Trophoblast cell (in vitro differentiated cells and primary cell): ENCODE results near the gene HS3ST3A1.

Source experiments
- DNase-seq, 2 donors: peaks; one replicate each; pipeline ENCODE4 v3.0.0-alpha.2; 2016
- H2AFZ ChIP-seq: 2 replicates; pipeline ENCODE4 v1.6.1; 2013; ENCODE audit warnings: low read length, moderate library complexity, mild to moderate bottlenecking; ENCODE audit not compliant: insufficient read depth, poor library complexity
- H2AK5ac ChIP-seq: 2 replicates; pipeline ENCODE4 v1.6.1; 2013; ENCODE audit warnings: mild to moderate bottlenecking, low read length
- H2BK120ac ChIP-seq: 2 replicates; pipeline ENCODE4 v1.6.1; 2013; ENCODE audit warnings: low read length, mild to moderate bottlenecking, moderate library complexity; ENCODE audit not compliant: insufficient read depth, poor library complexity
- H2BK12ac ChIP-seq: 2 replicates; pipeline ENCODE4 v1.6.1; 2013; ENCODE audit warnings: mild to moderate bottlenecking, low read length, moderate library complexity
- H2BK5ac ChIP-seq: 2 replicates; pipeline ENCODE4 v1.6.1; 2013; ENCODE audit warnings: low read length, low read depth, moderate library complexity, mild to moderate bottlenecking; ENCODE audit not compliant: poor library complexity
- H3K14ac ChIP-seq: 2 replicates; pipeline ENCODE4 v1.6.1; 2013; ENCODE audit warnings: mild to moderate bottlenecking, low read length
- H3K18ac ChIP-seq: 2 replicates; pipeline ENCODE4 v1.6.1; 2013; ENCODE audit warnings: mild to moderate bottlenecking, low read length
- H3K23ac ChIP-seq: 2 replicates; pipeline ENCODE4 v1.6.1; 2013; ENCODE audit warnings: low read length
- H3K27ac ChIP-seq: 2 replicates; pipeline ENCODE4 v1.5.1; 2013; ENCODE audit warnings: low read depth, mild to moderate bottlenecking, inconsistent platforms, low read length, moderate library complexity
- H3K27me3 ChIP-seq: 2 replicates; pipeline ENCODE4 v1.6.1; 2013; ENCODE audit warnings: inconsistent platforms, mild to moderate bottlenecking, low read length, moderate library complexity; ENCODE audit not compliant: insufficient read depth
- H3K36me3 ChIP-seq, 2 experiments: 1 replicate in 1 of 2; 2 replicates in 1 of 2; pipeline ENCODE4 v1.6.1; 2013; ENCODE audit warnings: low read length in 2 of 2, mild to moderate bottlenecking in 2 of 2, moderate library complexity in 1 of 2; ENCODE audit not compliant: insufficient read depth in 2 of 2, control insufficient read depth in 1 of 2
- H3K4ac ChIP-seq: 2 replicates; pipeline ENCODE4 v1.6.1; 2013; ENCODE audit warnings: low read depth, mild to moderate bottlenecking, low read length, moderate library complexity
- H3K4me1 ChIP-seq, 2 experiments: 1 replicate in 1 of 2; 2 replicates in 1 of 2; pipeline ENCODE4 v1.6.1; 2013; ENCODE audit warnings: low read length in 2 of 2, mild to moderate bottlenecking in 2 of 2, moderate library complexity in 1 of 2; ENCODE audit not compliant: insufficient read depth in 2 of 2, control insufficient read depth in 1 of 2
- H3K4me2 ChIP-seq: 2 replicates; pipeline ENCODE4 v1.6.1; 2013; ENCODE audit warnings: inconsistent platforms, mild to moderate bottlenecking, low read length, moderate library complexity
- H3K4me3 ChIP-seq: 2 replicates; pipeline ENCODE4 v1.5.1; 2013; ENCODE audit warnings: mild to moderate bottlenecking, low read depth, low read length, inconsistent platforms
- H3K79me1 ChIP-seq: one replicate; pipeline ENCODE4 v1.6.1; 2013; ENCODE audit warnings: low read length
- H3K79me2 ChIP-seq: 2 replicates; pipeline ENCODE4 v1.6.1; 2013; ENCODE audit warnings: low read length, mild to moderate bottlenecking; ENCODE audit not compliant: control insufficient read depth, insufficient read depth, poor library complexity
- H3K9ac ChIP-seq: 2 replicates; pipeline ENCODE4 v1.6.1; 2013; ENCODE audit warnings: mild to moderate bottlenecking, low read length
- H3K9me3 ChIP-seq: 2 replicates; pipeline ENCODE4 v1.6.1; 2013; ENCODE audit warnings: low read depth, mild to moderate bottlenecking, control low read depth, inconsistent platforms, low read length; ENCODE audit not compliant: insufficient read depth
- H4K12ac ChIP-seq: 2 replicates; pipeline ENCODE4 v1.6.1; 2013; ENCODE audit warnings: low read depth, mild to moderate bottlenecking, low read length, moderate library complexity
- H4K8ac ChIP-seq: 2 replicates; pipeline ENCODE4 v1.6.1; 2013; ENCODE audit warnings: low read depth, mild to moderate bottlenecking, low read length, moderate library complexity
- H4K91ac ChIP-seq: one replicate; pipeline ENCODE4 v1.6.1; 2013; ENCODE audit warnings: low read depth, mild to moderate bottlenecking, low read length, moderate library complexity
- WGBS: extraction: QIAGEN DNeasy Blood & Tissue Kit; methylation state at CpG from one replicate; pipeline ENCODE4 v1.1.7; 2013; ENCODE audit warnings: missing lambda C conversion rate; ENCODE audit not compliant: insufficient read length, insufficient coverage; ENCODE audit errors: extremely low coverage; 5-methylcytosine and 5-hydroxymethylcytosine counted together

Gene HS3ST3A1

DNA sequence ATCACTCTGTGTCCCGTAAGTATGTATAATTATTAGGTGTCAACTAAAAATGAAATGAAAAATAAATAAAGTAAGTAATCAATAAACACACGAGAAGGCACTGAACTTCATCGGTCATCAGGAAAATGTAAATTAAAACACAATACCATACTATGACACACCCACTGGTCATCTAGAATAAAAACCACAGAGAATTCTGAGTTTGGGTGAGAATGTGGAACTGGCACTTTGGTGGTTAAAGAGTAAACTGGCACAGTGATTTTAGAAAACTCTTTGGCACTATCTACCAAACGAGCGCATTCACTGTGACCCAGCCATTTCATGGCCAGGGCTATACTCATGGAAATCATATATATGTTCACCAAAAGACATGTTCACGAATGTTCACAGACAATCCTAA is 98.2 kb downstream of the HS3ST3A1 start:
- no peak overlapping the region for H3K4ac ChIP-seq
- H3K18ac ChIP-seq = no peak overlapping the region
- H4K8ac ChIP-seq = no peak overlapping the region
- no peaks in the 10 kb centered on the region for H3K9me3 ChIP-seq
- no peak overlapping the region for H3K4me3 ChIP-seq
- H3K4me1 ChIP-seq = no peaks in the 10 kb centered on the region
- H3K79me2 ChIP-seq = no peaks in the 10 kb centered on the region
- no peak overlapping the region for H2BK12ac ChIP-seq
- H3K79me1 ChIP-seq = no peaks in the 10 kb centered on the region
- H4K91ac ChIP-seq = no peak overlapping the region
- no peak overlapping the region for H3K4me2 ChIP-seq
- H3K14ac ChIP-seq = no peak overlapping the region
- H4K12ac ChIP-seq = no peak overlapping the region
- no peaks in the 10 kb centered on the region for H3K27me3 ChIP-seq
- DNase-seq = no peak
- no peaks in the 10 kb centered on the region for H3K36me3 ChIP-seq
- no peak overlapping the region for H3K23ac ChIP-seq
- no peak overlapping the region for H2AK5ac ChIP-seq
- no CpG with 5 or more reads among the region's 6 CpGs for WGBS
- H2BK5ac ChIP-seq = no peak overlapping the region
- H3K27ac ChIP-seq = no peak overlapping the region
- H2AFZ ChIP-seq = no peak overlapping the region
- H2BK120ac ChIP-seq = no peak overlapping the region
- H3K9ac ChIP-seq = no peak overlapping the region

DNA sequence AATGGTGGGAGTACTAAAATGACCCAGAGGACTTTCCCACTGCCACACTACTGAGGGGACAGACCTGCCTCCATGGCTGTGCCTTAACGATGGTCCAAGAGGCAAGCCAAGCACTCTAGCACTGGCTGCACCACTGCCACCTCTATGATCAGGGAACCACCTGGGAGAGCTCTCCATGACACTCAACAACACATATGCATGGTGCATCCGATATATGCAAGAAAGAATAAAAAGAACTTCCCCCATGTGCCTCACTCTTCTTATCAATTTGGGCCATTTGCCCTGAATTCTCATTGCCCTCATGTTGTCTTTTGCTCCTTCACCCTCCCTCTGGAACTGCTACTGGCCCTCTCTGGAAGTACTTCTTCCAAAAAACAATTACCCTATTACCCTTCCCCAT is 99.5 kb downstream of the HS3ST3A1 start:
- H3K9me3 ChIP-seq = no peaks in the 10 kb centered on the region
- H2BK5ac ChIP-seq = no peak overlapping the region
- H3K27me3 ChIP-seq = no peaks in the 10 kb centered on the region
- H2AK5ac ChIP-seq = no peak overlapping the region
- DNase-seq = no peak
- no peak overlapping the region for H3K14ac ChIP-seq
- H3K18ac ChIP-seq = no peak overlapping the region
- no CpG with 5 or more reads among the region's 2 CpGs for WGBS
- H3K4me2 ChIP-seq = no peak overlapping the region
- H3K27ac ChIP-seq = no peak overlapping the region
- H3K9ac ChIP-seq = no peak overlapping the region
- H4K8ac ChIP-seq = no peak overlapping the region
- H2BK12ac ChIP-seq = no peak overlapping the region
- no peaks in the 10 kb centered on the region for H3K36me3 ChIP-seq
- H3K23ac ChIP-seq = no peak overlapping the region
- no peaks in the 10 kb centered on the region for H3K79me1 ChIP-seq
- H2AFZ ChIP-seq = no peak overlapping the region
- no peak overlapping the region for H3K4ac ChIP-seq
- H3K4me3 ChIP-seq = no peak overlapping the region
- no peak overlapping the region for H4K91ac ChIP-seq
- no peaks in the 10 kb centered on the region for H3K79me2 ChIP-seq
- no peaks in the 10 kb centered on the region for H3K4me1 ChIP-seq
- H4K12ac ChIP-seq = no peak overlapping the region
- H2BK120ac ChIP-seq = no peak overlapping the region

DNA sequence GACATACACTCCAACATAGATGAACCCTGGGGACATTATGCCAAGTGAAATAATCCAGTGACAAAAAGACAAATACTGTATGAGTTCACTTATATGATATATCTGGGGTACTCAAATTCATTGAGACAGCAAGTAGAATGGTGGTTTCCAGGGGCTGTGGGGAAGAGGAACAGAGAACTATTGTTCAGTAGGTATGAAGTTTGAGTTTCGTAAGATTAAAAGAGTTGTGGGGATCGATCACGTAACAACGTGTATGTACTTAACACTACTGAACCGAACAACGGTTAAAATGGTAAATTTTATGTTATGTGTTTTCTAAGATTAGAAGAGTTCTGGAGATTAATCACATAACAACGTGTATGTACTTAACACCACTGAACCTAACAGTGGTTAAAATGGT is 100.8 kb downstream of the HS3ST3A1 start:
- DNase-seq = no peak
- Histone ChIP-seq H3K36me3 (no peaks in the 10 kb centered on the region), H2BK12ac (no peak overlapping the region), H2BK5ac (no peak overlapping the region), H3K4ac (no peak overlapping the region), H4K91ac (no peak overlapping the region), H2BK120ac (no peak overlapping the region), H2AK5ac (no peak overlapping the region), H3K79me2 (no peaks in the 10 kb centered on the region), H3K27me3 (no peaks in the 10 kb centered on the region), H3K4me1 (no peaks in the 10 kb centered on the region), H4K12ac (no peak overlapping the region), H3K4me2 (no peak overlapping the region), H3K9ac (no peak overlapping the region), H2AFZ (no peak overlapping the region), H3K14ac (no peak overlapping the region), H3K23ac (no peak overlapping the region), H3K18ac (no peak overlapping the region), H3K79me1 (no peaks in the 10 kb centered on the region), H4K8ac (no peak overlapping the region), H3K4me3 (no peak overlapping the region), H3K9me3 (no peaks in the 10 kb centered on the region), H3K27ac (no peak overlapping the region)
- WGBS = 100% methylated on average over 3 of the region's 7 CpGs

DNA sequence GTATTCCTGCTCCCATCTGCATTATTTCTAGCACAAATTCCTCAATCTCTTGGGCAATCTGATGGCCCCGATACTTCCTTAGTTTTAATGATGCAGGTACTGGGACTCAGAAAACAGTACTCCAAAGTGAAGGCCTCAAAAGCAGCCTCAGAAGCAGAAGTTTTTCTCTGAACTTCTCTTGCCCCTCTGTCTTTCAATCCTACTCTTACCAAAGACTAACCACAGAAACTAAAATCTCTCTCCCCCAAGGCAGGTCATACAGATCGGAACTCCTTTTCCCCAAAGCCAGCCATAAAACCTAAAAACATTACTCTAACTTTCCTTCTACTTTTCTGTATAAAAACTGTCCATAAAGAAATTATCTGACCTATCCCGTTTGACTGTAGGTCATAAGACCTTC is 103.5 kb downstream of the HS3ST3A1 start:
- H3K14ac ChIP-seq = no peak overlapping the region
- H2BK5ac ChIP-seq = no peak overlapping the region
- no peak overlapping the region for H4K91ac ChIP-seq
- no peaks in the 10 kb centered on the region for H3K79me1 ChIP-seq
- no peak overlapping the region for H3K23ac ChIP-seq
- H2AK5ac ChIP-seq = no peak overlapping the region
- H3K36me3 ChIP-seq = no peaks in the 10 kb centered on the region
- no peak overlapping the region for H4K8ac ChIP-seq
- WGBS = no CpG with 5 or more reads among the region's 3 CpGs
- H2BK12ac ChIP-seq = no peak overlapping the region
- no peak overlapping the region for H3K4me2 ChIP-seq
- no peaks in the 10 kb centered on the region for H3K79me2 ChIP-seq
- no peak for DNase-seq
- H3K4ac ChIP-seq = no peak overlapping the region
- H3K9ac ChIP-seq = no peak overlapping the region
- H3K18ac ChIP-seq = no peak overlapping the region
- H3K27ac ChIP-seq = no peak overlapping the region
- H2AFZ ChIP-seq = no peak overlapping the region
- H4K12ac ChIP-seq = no peak overlapping the region
- H3K4me1 ChIP-seq = no peaks in the 10 kb centered on the region
- H2BK120ac ChIP-seq = no peak overlapping the region
- no peaks in the 10 kb centered on the region for H3K9me3 ChIP-seq
- no peak overlapping the region for H3K4me3 ChIP-seq
- H3K27me3 ChIP-seq = no peaks in the 10 kb centered on the region
